Measurements from ENCODE around the gene PSORS1C1. TPM values are rescaled to one million over a fixed set of nuclear protein-coding genes. Genes with fewer than 3 reads are reported as not detected.

Gene PSORS1C1
- total RNA-seq, 1 donor from 2014 or later = 4.7 TPM

DNA sequence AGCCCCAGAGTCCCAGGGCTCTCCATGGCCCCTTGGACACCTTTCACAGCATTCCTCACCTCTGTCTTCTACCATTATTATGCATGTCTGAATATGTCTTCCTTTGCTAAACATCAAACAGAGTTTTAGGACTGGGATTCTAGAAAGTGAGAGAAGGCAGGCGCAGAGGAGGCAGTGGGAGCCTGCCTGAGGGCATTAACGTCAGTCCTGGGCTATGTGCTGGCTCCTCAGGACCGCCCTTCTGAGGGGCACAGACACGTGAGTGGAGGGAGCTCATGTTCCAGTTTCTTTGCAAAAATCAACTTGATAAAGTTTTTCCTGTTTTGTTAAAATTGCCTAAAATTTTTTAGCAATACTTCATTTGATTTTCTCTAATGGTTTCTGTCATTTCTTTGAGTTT lies 40.2 kb upstream of the PSORS1C1 start:
- H3K27me3 ChIP-seq (ENCODE audit: low read depth) = no peaks in the 10 kb centered on the region
- TF ChIP-seq CTCF (IDR thresholded peaks at IDR 0.05; ENCODE audit: borderline replicate concordance) = no peak
- H3K4me1 ChIP-seq = peaks cover 4% of the 10 kb centered on the region
- no peaks in the 10 kb centered on the region for H3K9me3 ChIP-seq (replicated peaks)
- H3K27ac ChIP-seq (replicated peaks) = no peak overlapping the region
- H3K4me3 ChIP-seq = no peak overlapping the region
- intact Hi-C loops (cut with micrococcal nuclease) = loop anchor here (5.0 kb wide), 1 partner anchor 157 kb away; no protein-coding TSS in a partner anchor
- H3K36me3 ChIP-seq = no peaks in the 10 kb centered on the region
- no peak for DNase-seq

GRCh38 chr6:31075528-31075927 lies 39.1 kb upstream of the PSORS1C1 start:
- H3K9me3 ChIP-seq (replicated peaks) = no peaks in the 10 kb centered on the region
- H3K4me3 ChIP-seq = no peak overlapping the region
- DNase-seq = no peak
- peaks cover 11% of the 10 kb centered on the region for H3K4me1 ChIP-seq
- H3K36me3 ChIP-seq = no peaks in the 10 kb centered on the region
- intact Hi-C loops (cut with micrococcal nuclease) = no loop called here
- no peaks in the 10 kb centered on the region for H3K27me3 ChIP-seq (ENCODE audit: low read depth)
- TF ChIP-seq CTCF (IDR thresholded peaks at IDR 0.05; ENCODE audit: borderline replicate concordance) = no peak
- no peak overlapping the region for H3K27ac ChIP-seq (replicated peaks)

- Histone ChIP-seq H3K4me3 (no peak overlapping the region), H3K9me3 (replicated peaks) (no peaks in the 10 kb centered on the region), H3K27ac (replicated peaks) (no peak overlapping the region), H3K4me1 (peaks cover 11% of the 10 kb centered on the region), H3K36me3 (no peaks in the 10 kb centered on the region), H3K27me3 (ENCODE audit: low read depth) (no peaks in the 10 kb centered on the region)
- intact Hi-C loops (cut with micrococcal nuclease) = no loop called here
- no peak for DNase-seq
- TF ChIP-seq CTCF (IDR thresholded peaks at IDR 0.05; ENCODE audit: borderline replicate concordance) = no peak
Measured at GRCh38 chr6:31076611-31077010, 38.0 kb upstream of the PSORS1C1 start.

- peak; percentile 34 for DNase-seq
- Histone ChIP-seq H3K4me3 (peak overlapping the region; percentile 48), H3K9me3 (replicated peaks) (no peaks in the 10 kb centered on the region), H3K36me3 (no peaks in the 10 kb centered on the region), H3K4me1 (peaks cover 7% of the 10 kb centered on the region), H3K27me3 (ENCODE audit: low read depth) (no peaks in the 10 kb centered on the region), H3K27ac (replicated peaks) (no peak overlapping the region)
- intact Hi-C loops (cut with micrococcal nuclease) = loop anchor here (10.0 kb wide), 1 partner anchor 255 kb away; no protein-coding TSS in a partner anchor
- peak; percentile 87 for TF ChIP-seq CTCF (IDR thresholded peaks at IDR 0.05; ENCODE audit: borderline replicate concordance)
Measured at GRCh38 chr6:31079656-31080261, 34.8 kb upstream of the PSORS1C1 start.

GRCh38 chr6:31081872-31082271 lies 32.7 kb upstream of the PSORS1C1 start:
- H3K9me3 ChIP-seq (replicated peaks) = no peaks in the 10 kb centered on the region
- intact Hi-C loops (cut with micrococcal nuclease) = loop anchor here (10.0 kb wide), 1 partner anchor 257 kb away; no protein-coding TSS in a partner anchor
- H3K27ac ChIP-seq (replicated peaks) = no peak overlapping the region
- no peaks in the 10 kb centered on the region for H3K27me3 ChIP-seq (ENCODE audit: low read depth)
- no peak overlapping the region for H3K4me3 ChIP-seq
- H3K4me1 ChIP-seq = peaks cover 12% of the 10 kb centered on the region
- H3K36me3 ChIP-seq = no peaks in the 10 kb centered on the region
- no peak for TF ChIP-seq CTCF (IDR thresholded peaks at IDR 0.05; ENCODE audit: borderline replicate concordance)
- DNase-seq = no peak
